Medulla oblongata (tissue), 1 donor: Measurements from ENCODE around the gene RASGEF1B.

Source experiments
- DNase-seq: peaks from one replicate; pipeline ENCODE4 v3.0.0-alpha.2; 2015; ENCODE audit errors: extremely low spot score

RASGEF1B gene

GRCh38 chr4:81399306-81400086, 72.2 kb downstream of the RASGEF1B start:
- no peak for DNase-seq

DNA sequence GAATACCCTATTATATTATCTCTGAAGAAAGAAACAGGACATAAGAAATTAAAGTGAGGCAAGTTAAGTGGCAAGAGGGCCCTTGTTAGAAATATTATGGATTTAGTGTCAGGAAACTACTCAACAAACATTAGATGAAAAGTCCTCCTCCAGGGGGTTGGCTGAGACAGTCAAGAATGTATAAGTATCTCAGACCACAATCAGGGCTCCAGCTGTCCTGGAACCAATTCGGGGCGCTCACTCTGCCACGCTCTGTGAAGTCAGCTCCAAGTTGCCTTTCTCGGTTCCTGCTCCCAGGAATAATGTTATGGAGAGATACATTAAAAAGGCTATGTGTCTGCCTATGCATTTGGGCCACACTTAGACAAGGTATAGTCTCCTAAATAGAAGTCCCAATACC, 73.3 kb downstream of the RASGEF1B start:
- no peak for DNase-seq

GRCh38 chr4:81397635-81398034, 74.1 kb downstream of the RASGEF1B start:
- DNase-seq, result no peak

DNA sequence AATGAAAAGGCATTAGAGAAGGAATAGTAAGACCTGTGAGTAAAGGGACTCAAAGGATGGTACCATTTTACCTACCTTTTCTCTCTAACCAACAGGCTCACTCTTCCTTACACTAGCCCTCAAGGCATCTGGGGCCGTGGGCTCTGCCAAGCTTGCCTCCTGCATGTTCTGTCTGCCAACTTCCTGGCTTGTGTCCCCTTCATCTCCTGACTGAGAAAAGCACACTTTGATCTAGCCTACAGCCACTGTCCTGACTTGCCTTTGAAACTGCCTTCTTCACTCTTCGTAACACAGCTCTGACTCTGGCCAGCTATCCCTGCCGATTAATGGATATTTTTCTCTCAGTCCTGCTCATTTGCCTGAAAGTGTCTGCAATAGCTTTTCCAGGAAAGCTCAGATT, 76.5 kb downstream of the RASGEF1B start:
- no peak for DNase-seq

DNA sequence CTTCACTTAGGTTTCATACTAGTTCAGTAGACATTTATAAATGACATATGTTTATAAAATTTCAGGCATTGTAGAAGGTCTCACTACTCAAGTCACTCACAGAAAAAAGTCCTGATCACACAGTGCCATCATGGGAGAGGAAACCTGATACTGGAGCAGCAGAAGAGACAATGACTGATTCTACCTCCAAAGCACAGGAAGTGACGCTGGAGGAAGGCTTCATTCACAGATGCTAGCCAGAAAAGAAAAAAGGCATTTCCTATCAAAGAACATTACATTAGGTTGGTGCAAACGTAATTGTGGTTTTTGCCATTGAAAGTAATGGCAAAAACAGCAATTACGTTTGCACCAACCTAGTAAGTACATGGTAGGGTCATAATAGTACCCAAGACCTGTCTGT, 79.5 kb downstream of the RASGEF1B start:
- DNase-seq, result no peak

GRCh38 chr4:81389720-81390119, 82.0 kb downstream of the RASGEF1B start:
- no peak for DNase-seq

- no peak for DNase-seq
Observed at GRCh38 chr4:81380437-81380836, 91.3 kb downstream of the RASGEF1B start.

GRCh38 chr4:81378386-81378785, 93.3 kb downstream of the RASGEF1B start:
- DNase-seq, result no peak

DNA sequence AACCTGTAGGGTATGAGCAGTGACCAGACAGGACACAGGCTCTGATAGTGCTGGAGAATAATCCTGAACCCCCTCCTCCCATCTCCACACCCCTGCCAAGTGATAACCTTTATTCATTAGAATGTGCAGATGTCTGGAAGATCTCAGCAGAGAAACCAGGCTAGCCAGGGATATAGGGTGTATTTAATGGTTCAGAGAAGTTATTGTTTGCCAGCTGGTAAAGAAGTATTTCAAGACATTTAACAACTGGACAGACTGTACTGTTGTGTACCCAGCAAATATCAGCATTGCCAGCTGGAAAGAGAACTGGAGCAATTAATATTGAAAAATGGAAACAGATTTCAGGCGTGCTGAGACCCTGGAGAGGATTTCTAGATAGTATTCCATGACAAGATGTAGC, 94.5 kb downstream of the RASGEF1B start:
- DNase-seq, result no peak

DNA sequence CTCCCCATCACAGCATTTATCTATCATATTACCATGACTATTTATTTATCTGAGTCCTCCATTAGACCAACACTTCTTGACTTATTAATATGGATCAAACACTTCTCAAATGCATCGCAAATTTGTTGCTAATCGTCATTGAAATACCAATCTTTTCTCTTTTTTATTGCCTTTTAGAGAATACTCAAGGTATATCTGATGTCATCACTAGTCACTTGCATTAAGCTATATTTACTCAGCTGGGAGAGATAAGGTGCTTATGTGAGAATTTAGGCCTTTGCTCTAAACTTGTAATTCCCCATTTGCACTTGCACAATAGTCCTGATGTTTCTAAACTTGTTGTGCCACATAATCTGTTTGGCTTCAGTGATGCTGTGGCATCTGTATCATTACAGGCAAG, 95.0 kb downstream of the RASGEF1B start:
- no peak for DNase-seq
